Breast epithelium (tissue), 4 donors: ENCODE data around the gene PDE4D. TPM values are rescaled to one million over a fixed set of nuclear protein-coding genes. Genes with fewer than 3 reads are reported as not detected.

Source experiments
- DNase-seq, 2 donors: peaks; one replicate each; pipeline ENCODE4 v3.0.0-alpha.2; 2019; ENCODE audit warnings: low spot score in 2 of 2
- H3K27ac ChIP-seq, 2 donors: fragments of 200-600 bp; sonication (generic) in 1 of 2; one replicate each; pipeline ENCODE4 v1.5.1; 2016 to 2019; ENCODE audit warnings: mild to moderate bottlenecking in 1 of 2
- H3K27me3 ChIP-seq, 2 donors: fragments of 200-600 bp; sonication (generic) in 1 of 2; one replicate each; pipeline versions ENCODE4 v1.5.1 to v1.6.0; 2017 to 2019; ENCODE audit warnings: control low read depth in 1 of 2, mild to moderate bottlenecking in 1 of 2
- H3K36me3 ChIP-seq: fragments of 200-600 bp; one replicate; pipeline ENCODE4 v1.5.1; 2019
- H3K4me1 ChIP-seq, 2 donors: fragments of 200-600 bp; sonication (generic); one replicate each; pipeline ENCODE4 v1.5.1; 2016 to 2019; ENCODE audit warnings: control low read depth in 1 of 2
- H3K4me3 ChIP-seq, 3 donors: fragments of 200-600 bp; sonication (generic); 1 replicate in 2 of 3; 2 replicates in 1 of 3; pipeline ENCODE4 v1.5.1; 2016 to 2019; ENCODE audit warnings: mild to moderate bottlenecking in 3 of 3, moderate library complexity in 2 of 3
- H3K9me3 ChIP-seq, 2 donors: fragments of 200-600 bp; sonication (generic) in 1 of 2; one replicate each; pipeline ENCODE4 v1.5.1; 2016 to 2019; ENCODE audit warnings: control low read depth in 1 of 2
- POLR2A ChIP-seq: fragments of 450-650 bp; IDR thresholded peaks from one replicate; pipeline ENCODE4 v1.6.1; 2016; ENCODE audit warnings: antibody characterized with exemption, mild to moderate bottlenecking, moderate library complexity
- POLR2AphosphoS5 ChIP-seq, 3 donors: sonication (generic); formaldehyde crosslinking; IDR thresholded peaks; one replicate each; pipeline ENCODE4 v1.6.1; 2017; ENCODE audit warnings: antibody characterized with exemption in 3 of 3
- intact Hi-C: fragments of 100-400 bp; cut with DNase I; formaldehyde crosslinking; loops from one replicate; pipeline ENCODE4 v1.15.1; 2023; ENCODE audit warnings: low total_unique reads
- total RNA-seq, 3 donors: library from RNA; depleted of rRNA; stranded (reverse); fragments of >200 nt; gene quantifications; one replicate each; pipeline ENCODE4 v1.1.0, GENCODE V29; 2016
- TF ChIP-seq, protein P1 (sequence below), 3 donors: fragments of 450-650 bp; IDR thresholded peaks; one replicate each; pipeline ENCODE4 v1.5.1; 2016 to 2017; ENCODE audit warnings: antibody characterized with exemption in 3 of 3, mild to moderate bottlenecking in 3 of 3, moderate library complexity in 3 of 3

The PDE4D gene
- total RNA-seq, 3 donors from 2014 or later = 14.4 to 37.4 (median 28.2) TPM

- H3K9me3 ChIP-seq = no peaks in the 10 kb centered on the region
- no peak overlapping the region for H3K27ac ChIP-seq
- H3K36me3 ChIP-seq = no peaks in the 10 kb centered on the region
- DNase-seq = no peak
- no peak overlapping the region for H3K4me3 ChIP-seq
- no peaks in the 10 kb centered on the region for H3K4me1 ChIP-seq
- no peaks in the 10 kb centered on the region for H3K27me3 ChIP-seq
- intact Hi-C loops = no loop called here
- TF ChIP-seq POLR2A = no peak
- TF ChIP-seq, protein P1, sequence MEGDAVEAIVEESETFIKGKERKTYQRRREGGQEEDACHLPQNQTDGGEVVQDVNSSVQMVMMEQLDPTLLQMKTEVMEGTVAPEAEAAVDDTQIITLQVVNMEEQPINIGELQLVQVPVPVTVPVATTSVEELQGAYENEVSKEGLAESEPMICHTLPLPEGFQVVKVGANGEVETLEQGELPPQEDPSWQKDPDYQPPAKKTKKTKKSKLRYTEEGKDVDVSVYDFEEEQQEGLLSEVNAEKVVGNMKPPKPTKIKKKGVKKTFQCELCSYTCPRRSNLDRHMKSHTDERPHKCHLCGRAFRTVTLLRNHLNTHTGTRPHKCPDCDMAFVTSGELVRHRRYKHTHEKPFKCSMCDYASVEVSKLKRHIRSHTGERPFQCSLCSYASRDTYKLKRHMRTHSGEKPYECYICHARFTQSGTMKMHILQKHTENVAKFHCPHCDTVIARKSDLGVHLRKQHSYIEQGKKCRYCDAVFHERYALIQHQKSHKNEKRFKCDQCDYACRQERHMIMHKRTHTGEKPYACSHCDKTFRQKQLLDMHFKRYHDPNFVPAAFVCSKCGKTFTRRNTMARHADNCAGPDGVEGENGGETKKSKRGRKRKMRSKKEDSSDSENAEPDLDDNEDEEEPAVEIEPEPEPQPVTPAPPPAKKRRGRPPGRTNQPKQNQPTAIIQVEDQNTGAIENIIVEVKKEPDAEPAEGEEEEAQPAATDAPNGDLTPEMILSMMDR (IDR thresholded peaks at IDR 0.05) = no peak
- no peak for TF ChIP-seq POLR2AphosphoS5 (IDR thresholded peaks at IDR 0.05)
These were observed 199.1 kb downstream of the PDE4D start for GRCh38 chr5:59694411-59694810.

DNA sequence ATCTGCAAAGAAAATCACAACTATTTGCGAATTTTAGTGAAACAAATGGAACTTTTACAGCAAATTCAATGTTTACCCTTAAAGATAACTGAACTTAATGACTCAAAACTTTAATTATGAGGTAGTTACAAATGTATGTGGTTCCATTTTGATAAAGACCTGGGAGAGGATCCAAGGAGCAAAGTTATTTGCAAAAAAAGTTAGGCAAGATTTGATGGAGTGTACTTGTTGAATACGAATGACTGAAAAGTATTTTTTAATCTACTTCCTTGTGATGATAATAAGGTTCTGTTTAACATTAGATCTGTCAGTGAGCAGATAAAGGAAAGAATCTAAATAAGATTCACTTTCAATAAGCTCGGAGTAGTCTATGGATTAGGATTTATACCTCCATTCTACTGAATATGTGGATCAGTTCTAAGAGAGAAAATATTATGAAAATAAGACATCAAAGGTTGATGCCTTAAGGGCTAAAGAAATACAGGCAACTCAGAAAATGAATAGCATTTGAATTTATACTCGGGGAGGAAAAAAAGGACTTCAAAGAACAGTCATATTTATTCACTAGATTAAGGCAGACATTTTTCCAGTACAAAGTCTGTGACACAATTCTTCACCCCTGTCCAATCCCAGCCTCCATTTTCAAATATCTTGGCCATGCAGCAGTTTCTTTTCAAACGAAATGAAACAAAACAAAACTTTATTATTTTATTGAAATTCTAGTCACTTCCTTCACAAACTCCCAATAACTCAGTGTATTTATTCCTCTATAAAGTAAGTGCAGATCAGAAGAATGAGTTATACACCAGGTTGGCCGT is 199.8 kb downstream of the PDE4D start:
- Histone ChIP-seq H3K4me3 (no peak overlapping the region), H3K4me1 (no peaks in the 10 kb centered on the region), H3K9me3 (no peaks in the 10 kb centered on the region), H3K36me3 (no peaks in the 10 kb centered on the region), H3K27me3 (no peaks in the 10 kb centered on the region), H3K27ac (no peak overlapping the region)
- intact Hi-C loops = no loop called here
- DNase-seq = no peak
- TF ChIP-seq POLR2AphosphoS5 (IDR thresholded peaks at IDR 0.05) = no peak
- TF ChIP-seq POLR2A = no peak
- TF ChIP-seq, protein P1 (IDR thresholded peaks at IDR 0.05) = no peak

DNA sequence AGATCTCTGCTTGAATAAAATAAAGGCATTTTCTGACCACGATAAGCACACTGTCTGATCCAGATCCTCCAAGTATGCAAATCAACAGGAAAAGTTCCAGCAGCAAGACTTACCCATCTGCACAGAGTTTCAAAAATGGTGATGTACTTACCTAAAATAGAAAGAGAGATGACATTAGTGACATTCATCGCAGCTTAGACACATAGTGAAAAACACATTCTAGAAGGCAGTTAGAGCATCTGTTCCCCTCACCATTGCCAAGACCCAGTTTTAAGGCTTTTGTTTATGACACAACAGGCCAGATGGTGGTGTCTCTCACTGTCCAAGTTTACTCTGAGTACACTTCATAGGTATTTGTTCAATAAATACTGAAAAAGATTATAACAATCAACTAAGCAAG is 207.7 kb downstream of the PDE4D start:
- H3K4me3 ChIP-seq = no peak overlapping the region
- DNase-seq = no peak
- no peaks in the 10 kb centered on the region for H3K9me3 ChIP-seq
- TF ChIP-seq, protein P1 (IDR thresholded peaks at IDR 0.05) = no peak
- TF ChIP-seq POLR2A (no peak), POLR2AphosphoS5 (IDR thresholded peaks at IDR 0.05) (no peak)
- H3K27ac ChIP-seq = no peak overlapping the region
- intact Hi-C loops = no loop called here
- H3K4me1 ChIP-seq = no peaks in the 10 kb centered on the region
- no peaks in the 10 kb centered on the region for H3K36me3 ChIP-seq
- H3K27me3 ChIP-seq = no peaks in the 10 kb centered on the region

DNA sequence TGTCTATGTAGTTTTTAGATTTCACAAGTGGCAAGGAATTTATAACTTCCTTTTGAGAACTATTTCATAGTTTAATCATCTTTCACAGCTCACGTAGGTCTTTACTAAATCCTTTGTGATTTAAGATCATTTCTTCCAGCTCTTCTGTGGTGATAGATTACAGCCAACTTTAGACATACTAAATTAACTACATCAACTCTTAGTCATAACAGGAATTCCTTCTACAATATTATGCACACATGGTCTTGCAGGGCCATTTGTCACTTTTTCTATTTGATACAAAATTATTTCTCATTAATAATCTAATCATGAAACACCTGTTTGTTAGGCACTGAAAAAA is 208.4 kb downstream of the PDE4D start:
- no peak for DNase-seq
- no peak overlapping the region for H3K27ac ChIP-seq
- intact Hi-C loops = no loop called here
- H3K36me3 ChIP-seq = no peaks in the 10 kb centered on the region
- H3K9me3 ChIP-seq = no peaks in the 10 kb centered on the region
- TF ChIP-seq, protein P1 (IDR thresholded peaks at IDR 0.05) = no peak
- TF ChIP-seq POLR2A (no peak), POLR2AphosphoS5 (IDR thresholded peaks at IDR 0.05) (no peak)
- no peaks in the 10 kb centered on the region for H3K4me1 ChIP-seq
- H3K4me3 ChIP-seq = no peak overlapping the region
- no peaks in the 10 kb centered on the region for H3K27me3 ChIP-seq

DNA sequence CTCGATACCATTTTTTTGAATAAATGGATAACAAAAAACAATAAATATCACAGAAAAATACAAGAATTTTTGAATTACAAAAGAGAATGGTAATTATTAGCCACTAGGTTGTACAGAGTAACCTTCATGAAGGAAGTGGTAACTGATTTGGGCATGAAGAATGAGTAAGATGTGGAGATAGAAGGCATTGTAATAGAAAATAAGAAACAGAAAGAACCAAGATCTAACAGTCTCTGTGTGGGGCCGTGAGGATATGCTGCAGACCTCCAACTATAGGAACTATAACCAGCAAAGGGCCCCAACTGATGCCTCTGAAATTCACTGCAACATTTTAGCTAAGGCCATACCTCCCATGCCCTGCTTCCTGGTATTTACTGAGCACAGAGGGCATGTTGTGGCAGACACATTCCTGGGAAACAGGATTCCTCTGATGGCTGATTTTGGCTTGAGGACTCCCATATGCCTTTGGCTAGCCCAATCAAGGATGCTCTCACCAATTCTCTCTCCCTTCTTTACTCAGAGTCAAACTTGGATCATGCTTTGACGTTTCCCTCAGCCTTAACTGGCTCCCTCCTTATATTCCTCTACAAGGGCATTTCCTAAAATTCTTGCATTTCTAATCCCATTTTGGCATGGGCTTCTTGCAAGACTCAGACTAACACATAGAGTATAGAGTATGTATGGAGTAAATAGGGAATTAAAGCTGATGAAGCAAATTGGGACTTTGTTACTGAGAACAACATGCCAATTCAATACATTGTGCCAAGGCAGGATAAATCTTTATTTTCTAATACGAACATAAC is 208.9 kb downstream of the PDE4D start:
- H3K36me3 ChIP-seq = no peaks in the 10 kb centered on the region
- H3K4me3 ChIP-seq = no peak overlapping the region
- H3K27ac ChIP-seq = no peak overlapping the region
- no peaks in the 10 kb centered on the region for H3K27me3 ChIP-seq
- no peak for DNase-seq
- no peak for TF ChIP-seq POLR2AphosphoS5 (IDR thresholded peaks at IDR 0.05)
- TF ChIP-seq POLR2A = no peak
- TF ChIP-seq, protein P1 (IDR thresholded peaks at IDR 0.05) = no peak
- no peaks in the 10 kb centered on the region for H3K9me3 ChIP-seq
- intact Hi-C loops = no loop called here
- no peaks in the 10 kb centered on the region for H3K4me1 ChIP-seq
